Measurements from ENCODE around the gene DDR2.

The DDR2 gene

DNA sequence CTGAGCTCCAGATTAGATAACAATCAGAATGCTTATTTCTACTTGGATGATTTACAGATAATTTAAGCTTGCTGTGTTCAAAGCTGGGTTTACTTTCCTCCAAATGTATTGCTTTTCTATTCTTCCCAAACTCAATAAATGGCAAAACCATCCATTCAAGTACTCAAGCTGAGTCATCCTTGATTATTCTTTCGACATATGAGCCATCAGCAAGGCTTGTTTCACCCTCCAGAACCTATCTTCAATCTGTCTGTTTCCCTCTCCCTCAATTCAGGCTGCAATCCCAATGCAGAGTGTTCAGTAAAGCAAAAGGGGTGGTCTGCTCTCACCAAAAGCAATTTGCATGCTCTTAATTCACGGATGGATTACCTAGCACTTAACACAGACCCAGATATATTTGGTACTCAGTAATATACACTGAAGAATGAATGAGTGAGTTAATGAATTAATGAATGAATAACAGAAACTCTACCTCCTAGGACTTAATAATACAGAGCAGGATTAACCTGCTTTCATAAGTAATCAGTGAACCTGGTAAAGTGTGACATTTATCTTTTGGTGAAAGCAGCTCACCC is 41.9 kb downstream of the DDR2 start:
- FAIRE-seq = no peak

- FAIRE-seq = no peak
These were observed 43.8 kb downstream of the DDR2 start for GRCh38 chr1:162676087-162676486.

- FAIRE-seq = no peak
These were observed 44.5 kb downstream of the DDR2 start for GRCh38 chr1:162676750-162677149.

DNA sequence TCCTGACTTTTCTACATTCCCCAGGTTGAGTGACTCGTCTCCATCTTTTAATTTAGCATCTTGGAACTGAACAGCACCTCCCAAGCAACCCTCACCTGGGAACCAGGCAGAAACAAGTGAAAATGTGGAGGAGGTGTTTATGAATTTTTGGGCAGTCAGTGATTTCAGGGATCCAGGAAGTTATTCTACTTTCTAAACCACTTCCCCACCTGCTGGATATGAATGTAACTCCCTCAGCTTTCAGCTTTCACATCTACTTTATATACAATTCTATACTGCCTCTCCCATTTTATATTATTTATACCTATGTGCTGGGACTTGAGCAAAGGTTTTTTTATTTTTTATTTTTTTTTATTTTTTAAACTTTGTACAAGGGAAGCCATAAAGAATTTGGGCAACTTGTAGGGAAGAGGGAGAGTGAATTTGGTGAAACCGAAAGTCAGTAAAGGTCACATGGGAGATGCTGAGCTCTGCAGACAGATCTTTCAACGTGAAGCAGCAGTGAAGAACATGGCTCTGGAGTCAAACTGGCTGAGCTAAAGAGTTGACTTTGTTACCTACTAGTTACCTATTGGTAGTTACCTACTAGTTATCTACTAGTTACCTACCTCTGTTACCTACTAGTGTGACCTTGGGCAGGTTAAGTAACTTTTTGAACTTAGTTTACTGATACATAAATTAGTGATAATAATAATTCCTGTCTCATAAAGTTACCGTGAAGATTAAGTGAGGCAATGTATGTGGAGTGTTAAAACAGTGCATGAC is 45.5 kb downstream of the DDR2 start:
- no peak for FAIRE-seq

DNA sequence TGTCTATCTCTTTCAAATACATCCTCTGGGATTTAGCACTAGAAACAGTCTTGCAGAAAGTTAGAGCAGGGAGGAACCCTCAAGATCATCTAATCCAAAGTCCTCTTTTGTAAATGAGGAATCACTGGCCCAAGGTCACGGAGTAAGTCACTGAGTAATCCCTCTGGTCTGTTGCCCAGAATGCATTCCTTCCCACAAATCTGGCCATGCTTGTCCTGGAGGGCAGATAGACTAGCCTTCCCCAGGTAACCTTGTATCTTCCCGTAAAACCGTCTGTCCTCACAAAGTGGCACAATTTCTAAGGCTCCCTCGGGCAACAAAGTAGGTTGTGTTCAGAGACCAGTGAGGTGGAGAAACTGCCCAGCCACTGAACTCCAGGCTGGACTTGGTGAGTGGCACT is 46.2 kb downstream of the DDR2 start:
- no peak for FAIRE-seq

- FAIRE-seq = no peak
These were observed 47.0 kb downstream of the DDR2 start for GRCh38 chr1:162679298-162679697.

- no peak for FAIRE-seq
These were observed 48.3 kb downstream of the DDR2 start for GRCh38 chr1:162680419-162681121.

GRCh38 chr1:162681122-162681436 is 48.8 kb downstream of the DDR2 start:
- no peak for FAIRE-seq

GRCh38 chr1:162682013-162682419 is 49.8 kb downstream of the DDR2 start:
- no peak for FAIRE-seq

DNA sequence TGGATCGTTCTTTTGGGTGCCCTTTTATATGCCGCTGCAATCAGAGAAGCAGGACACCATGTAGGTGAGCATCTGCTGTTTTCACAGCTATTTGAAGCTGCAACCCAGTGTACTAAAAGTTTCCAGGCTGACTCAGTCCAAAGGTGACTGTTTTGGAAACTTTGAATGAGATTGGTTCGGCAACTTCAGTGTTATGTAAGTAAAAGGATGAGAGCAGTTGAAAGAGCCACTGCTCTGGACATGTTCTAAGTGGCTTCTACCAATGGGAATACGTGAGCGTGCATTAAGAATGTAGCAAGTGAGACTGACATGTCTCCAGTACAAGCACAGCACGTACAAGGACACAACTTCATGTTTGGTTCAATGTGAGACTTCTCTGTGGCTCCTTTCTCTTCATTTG is 55.6 kb downstream of the DDR2 start:
- no peak for FAIRE-seq

DNA sequence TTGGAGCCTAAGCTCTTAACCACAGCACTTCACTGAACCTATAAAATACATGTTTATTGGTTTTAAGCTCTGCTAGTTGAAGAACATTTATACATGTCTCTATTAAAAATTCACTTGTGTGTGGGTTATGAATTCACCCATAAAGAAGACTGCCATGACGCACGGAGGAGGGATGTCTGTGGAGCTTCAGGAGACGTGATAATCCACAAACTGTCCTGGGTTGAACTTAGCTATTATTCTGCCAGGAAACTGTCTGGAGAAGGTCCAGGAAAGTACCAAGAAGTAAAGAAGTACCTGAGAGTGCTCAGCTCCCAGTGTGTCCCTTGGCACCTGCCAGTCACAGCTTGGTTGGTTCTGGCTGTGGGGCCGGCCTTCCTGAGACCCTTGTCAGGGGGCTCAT is 56.3 kb downstream of the DDR2 start:
- no peak for FAIRE-seq

DNA sequence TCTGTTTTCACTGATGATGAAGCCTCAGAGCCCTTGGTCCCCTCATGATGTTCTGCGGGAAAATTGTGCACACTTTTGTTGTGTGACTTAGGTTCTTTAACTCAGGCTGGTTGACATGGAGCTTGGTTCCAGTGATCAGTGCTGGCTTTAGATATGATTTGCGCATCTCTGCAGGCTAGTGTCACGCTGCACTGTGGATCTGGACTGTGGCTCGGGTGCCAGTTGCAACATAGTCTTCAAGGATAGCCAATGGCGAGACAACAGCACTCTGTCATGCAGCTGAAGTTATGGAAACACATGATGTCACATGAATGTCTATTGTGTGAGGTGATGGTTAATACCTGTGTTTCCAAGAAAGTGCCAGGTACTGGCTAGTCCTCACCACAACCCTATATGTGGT is 56.7 kb downstream of the DDR2 start:
- no peak for FAIRE-seq

DNA sequence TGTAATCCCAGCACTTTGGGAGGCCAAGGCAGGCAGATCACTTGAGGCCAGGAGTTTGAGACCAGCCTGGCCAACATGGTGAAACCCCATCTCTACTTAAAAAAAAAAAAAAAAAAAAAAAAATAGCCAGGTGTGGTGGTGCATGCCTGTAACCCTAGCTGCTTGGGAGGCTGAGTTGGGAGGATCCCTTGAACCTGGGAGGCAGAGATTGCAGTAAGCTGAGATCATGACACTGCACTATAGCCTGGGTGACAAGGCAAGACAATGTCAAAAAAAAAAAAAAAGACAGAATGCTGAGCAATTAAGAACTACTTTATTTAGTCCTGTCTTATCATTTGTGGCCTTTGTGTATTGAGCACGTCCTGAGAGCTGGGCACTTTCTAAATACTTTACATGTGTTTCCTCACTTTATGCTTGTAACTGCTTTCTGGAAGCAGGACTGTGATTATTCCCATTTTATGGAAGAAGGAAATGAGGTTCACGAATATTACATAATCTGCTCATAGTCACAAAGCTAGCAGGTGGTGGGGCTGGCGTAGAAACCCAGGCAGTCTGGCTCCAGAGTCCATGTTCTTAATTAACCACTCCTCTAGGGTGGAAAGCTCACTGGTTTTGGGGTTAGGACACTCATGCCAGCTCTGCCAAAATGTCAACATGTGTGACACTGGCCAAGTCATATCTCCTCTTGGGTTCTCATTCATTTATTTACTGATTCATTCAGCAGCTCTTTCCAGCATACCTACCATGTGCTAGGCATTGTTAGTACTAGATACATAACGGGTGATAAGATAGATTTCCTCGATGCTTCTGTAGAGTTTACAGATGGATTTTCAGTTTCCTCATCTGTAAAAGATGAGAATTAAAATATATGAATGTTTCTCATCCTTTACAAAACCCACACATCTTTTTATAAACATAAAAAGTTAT is 57.7 kb downstream of the DDR2 start:
- FAIRE-seq = no peak

GRCh38 chr1:162690672-162691434 is 58.6 kb downstream of the DDR2 start:
- no peak for FAIRE-seq

- FAIRE-seq = no peak
These were observed 59.8 kb downstream of the DDR2 start for GRCh38 chr1:162691999-162692575.

GRCh38 chr1:162694911-162695310 is 62.6 kb downstream of the DDR2 start:
- FAIRE-seq = no peak

DNA sequence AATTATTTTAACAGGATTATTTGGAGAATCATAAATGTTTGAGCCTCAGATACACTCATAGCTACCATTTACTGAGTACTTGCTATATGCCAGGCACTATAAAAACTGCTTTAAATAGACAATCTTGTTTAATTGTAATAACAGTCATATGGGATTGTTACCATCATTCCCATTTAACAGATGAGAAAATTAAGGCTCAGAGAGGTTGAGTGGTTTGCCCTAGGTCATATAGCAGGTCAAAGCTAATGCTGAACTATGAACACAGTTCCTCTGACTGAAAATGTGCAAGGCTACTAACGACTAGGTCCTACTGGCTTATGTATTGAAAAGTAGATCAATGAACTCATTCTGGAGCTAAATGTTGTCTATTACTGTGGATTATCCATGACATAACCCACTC is 63.4 kb downstream of the DDR2 start:
- FAIRE-seq = no peak

- FAIRE-seq = no peak
These were observed 64.1 kb downstream of the DDR2 start for GRCh38 chr1:162696286-162696862.

DNA sequence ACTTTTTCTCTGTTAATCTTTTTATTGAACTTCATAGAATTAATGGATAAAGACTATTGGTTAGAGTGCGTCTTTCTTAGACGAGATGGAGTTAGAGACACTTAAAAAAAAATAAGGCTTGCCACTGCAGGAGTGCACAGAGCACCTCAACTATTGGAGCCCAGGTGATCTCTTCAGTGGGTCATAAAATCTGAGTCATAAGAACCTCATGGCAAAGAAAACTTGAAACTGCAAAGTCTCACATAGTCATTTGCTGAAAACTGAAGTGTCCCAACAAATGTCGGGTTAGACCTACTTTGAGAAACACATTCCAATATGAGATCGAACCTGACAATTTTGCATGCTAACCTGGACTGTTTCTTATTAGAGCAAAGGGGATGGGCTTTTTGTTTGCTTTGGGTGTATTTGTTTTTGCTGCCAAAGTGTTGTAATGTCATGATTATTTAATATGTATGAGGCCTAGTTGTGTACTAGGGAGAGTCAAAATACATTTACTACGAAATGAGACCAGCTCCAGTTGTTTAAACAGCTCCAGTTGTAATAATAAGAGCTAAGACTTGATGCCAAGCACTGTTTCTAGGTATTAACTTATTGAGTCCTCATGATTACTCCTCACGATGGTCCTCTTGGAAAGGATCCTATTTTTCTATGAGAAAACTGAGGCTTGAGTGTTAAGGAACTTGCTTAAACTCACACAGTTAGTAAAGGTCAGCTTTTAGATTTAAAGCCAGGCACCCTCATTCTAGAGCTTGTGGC is 65.1 kb downstream of the DDR2 start:
- FAIRE-seq = no peak

- no peak for FAIRE-seq
These were observed 67.1 kb downstream of the DDR2 start for GRCh38 chr1:162699366-162699765.

- FAIRE-seq = no peak
These were observed 67.9 kb downstream of the DDR2 start for GRCh38 chr1:162700131-162700530.
